GM12874 (cell line): ENCODE measurements around the gene BLVRB.

Experiments
- TF ChIP-seq, protein P1 (sequence below): IDR thresholded peaks from 2 replicates; pipeline ENCODE4 v1.5.1; 2011; ENCODE audit warnings: low read depth, mild to moderate bottlenecking, control low read depth, low read length, moderate library complexity; ENCODE audit not compliant: insufficient read depth

Gene BLVRB

DNA sequence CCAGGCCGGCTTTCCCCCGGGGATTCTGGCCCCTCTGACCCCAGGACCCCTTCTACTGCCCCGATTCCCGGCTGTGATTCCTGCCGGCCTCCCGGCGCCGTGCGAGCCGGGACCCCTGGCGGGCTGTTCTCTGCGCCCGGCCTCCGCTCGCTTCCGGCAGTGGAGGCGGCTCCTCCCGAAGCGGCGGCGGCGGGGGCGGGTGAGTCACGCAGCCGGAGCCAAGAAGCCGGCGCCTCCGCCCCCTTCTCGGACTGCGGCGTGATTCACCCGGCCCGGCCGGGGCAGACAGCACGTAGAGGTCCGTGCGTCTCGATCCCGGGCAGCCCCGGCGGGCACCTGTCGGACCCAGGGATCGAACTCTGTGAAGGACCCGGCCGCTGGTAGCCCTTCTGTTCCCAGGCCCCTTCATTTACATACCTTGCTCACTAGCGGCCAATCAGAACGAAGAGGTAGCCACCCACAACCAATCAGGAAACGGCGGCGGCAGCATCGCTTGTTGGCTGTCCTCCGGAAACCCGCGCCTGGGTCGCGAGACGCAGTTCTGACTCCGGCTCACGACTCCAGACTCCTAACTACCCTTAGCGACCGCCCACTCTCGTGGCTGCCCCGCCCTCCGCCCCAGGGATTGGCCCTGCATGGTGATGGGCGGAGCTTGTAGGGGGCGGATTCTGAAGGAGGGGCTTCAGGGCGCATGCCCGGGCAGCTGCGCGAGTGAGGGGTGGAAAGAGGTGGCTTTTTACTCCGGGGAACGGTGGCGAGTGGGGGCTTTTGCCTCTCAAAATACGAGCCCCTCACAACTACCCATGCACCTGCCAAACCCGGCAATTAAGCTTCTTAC lies 39.9 kb downstream of the BLVRB start, which contains the start of gene SERTAD1:
Gene SERTAD1 (minus strand): TSS at position 543 of the 838 bp plus-strand sequence. CDS start 2,446 bp downstream, outside the sequence.
- TF ChIP-seq, protein P1, sequence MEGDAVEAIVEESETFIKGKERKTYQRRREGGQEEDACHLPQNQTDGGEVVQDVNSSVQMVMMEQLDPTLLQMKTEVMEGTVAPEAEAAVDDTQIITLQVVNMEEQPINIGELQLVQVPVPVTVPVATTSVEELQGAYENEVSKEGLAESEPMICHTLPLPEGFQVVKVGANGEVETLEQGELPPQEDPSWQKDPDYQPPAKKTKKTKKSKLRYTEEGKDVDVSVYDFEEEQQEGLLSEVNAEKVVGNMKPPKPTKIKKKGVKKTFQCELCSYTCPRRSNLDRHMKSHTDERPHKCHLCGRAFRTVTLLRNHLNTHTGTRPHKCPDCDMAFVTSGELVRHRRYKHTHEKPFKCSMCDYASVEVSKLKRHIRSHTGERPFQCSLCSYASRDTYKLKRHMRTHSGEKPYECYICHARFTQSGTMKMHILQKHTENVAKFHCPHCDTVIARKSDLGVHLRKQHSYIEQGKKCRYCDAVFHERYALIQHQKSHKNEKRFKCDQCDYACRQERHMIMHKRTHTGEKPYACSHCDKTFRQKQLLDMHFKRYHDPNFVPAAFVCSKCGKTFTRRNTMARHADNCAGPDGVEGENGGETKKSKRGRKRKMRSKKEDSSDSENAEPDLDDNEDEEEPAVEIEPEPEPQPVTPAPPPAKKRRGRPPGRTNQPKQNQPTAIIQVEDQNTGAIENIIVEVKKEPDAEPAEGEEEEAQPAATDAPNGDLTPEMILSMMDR, result peak; percentile 82

DNA sequence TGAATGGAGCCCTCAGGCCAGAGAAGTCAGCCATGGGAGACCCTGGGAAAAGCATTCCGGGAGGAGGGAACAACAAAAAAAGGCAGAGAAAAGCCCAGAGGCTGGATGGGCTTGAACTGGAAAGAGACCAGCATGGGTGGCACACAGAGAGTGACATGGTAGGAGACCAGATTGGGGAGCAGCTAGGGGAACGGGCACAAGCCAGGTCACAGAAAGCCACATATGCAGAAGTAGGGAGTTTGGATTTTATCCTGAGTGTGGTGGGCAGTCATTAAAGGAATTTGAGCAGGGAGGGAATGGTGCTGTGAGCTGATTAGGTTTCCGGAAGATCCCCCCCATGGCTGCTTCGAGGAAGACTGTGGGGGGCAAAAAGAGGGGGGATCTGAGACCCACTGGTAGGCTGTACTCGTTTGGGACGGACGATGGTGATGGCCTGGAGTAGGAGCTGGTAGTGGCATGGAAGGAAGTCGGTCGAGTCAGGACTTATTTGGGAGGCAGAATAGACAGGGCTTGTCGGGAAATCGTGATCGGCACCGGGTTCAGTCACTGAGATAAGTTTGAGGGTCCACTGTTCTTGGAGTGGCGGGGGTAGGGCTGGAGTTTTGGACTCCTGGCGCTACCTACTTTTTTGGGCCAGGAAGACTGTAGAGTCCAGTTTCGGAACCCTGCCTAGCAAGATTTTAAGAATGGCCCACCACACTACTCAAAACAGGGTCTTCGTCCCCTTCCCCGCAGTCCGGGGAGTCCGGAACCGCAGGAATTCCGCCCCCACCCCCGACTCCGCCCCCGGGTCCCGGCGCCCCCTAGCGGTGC lies 40.7 kb downstream of the BLVRB start:
- TF ChIP-seq, protein P1, result no peak

DNA sequence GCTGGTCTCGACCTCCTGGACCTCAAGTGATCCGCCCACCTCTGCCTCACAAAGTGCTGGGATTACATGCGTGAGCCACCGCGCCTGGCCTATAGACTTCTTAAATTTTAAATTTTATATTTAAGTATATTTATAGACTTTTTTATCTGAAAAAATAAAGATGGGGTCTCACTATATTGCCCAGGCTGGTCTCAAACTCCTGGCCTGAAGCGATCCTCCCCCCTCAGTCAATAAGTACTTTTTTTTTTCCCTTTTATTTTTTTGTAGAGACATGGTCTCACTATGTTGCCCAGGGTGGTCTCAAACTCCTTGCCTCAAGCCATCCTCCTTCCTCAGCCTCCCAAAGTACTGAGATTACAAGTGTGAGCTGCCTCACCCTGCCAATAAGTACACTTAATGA lies 41.6 kb downstream of the BLVRB start:
- TF ChIP-seq, protein P1, result no peak

DNA sequence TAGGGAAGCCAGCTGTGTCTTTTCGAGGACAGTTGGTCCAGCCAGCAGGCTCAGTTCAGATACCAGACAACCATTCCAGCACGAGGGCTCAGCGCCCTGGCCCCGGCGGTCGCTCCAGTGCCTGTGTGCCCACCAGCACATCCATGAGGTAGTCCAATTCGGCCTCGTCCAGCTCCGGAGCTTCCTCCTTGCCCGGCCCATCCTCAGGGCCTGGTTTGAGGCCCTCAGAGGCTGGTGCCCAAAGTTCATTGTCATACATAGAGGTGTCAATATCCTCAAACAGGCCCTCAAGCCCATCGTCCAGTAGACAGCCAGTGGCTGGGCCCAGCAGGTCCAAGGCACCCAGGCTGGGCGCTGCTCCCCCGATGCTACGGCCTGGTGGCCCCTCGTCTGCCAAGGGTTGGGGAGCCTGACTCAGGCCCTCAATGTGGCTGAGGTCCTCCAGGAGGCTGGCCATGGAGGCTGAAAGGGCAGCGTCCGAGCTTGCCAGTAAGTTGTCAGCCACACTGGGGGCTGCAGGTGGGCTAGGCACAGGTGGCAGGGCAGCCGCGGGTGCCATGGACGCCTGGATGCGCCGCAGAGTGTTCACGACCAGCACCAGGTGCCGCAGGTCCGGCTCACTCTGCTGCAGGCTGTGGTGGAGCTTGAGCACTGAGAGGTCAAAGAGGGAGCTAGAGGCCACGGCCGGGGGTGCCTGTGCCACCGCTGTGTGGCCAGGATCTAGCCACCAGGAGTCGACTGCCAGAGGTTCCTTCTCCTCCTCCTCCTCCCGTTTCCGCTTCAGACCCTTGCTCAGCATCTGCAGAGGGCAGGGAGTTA lies 42.6 kb downstream of the BLVRB start:
- TF ChIP-seq, protein P1, result no peak

DNA sequence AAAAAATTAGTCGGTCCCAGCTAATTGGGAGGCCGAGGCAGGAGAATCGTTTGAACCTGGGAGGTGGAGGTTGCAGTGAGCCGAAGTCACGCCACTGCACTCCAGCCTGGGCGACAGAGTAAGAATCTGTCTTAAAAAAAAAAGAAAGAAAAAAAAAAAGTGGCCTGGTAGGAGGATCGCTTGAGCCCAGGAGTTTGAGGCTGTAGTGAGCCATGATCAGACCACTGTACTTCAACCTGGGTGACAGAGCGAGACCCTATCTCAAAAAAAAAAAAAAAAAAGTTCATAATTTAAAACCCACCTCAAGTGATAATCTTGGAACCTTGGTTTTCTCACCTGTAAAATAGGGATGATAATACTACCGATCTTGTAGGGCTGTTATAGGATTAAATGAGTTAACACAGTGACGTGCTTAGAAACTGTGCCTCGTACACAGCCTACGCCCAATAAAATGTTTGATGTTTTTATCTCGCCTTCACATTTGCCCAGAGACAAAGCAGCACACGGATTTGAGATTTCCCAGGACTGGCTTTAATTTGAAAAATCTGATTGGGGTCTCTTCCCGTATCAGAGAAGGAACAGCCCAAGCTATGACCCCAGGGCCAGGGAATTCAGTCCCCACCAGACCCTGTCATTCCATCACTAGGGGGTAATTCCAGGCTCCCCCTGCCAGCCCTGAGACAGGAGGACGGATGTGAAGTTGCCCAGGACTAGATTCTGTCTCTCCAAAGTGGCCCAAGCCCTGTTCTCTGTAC lies 43.4 kb downstream of the BLVRB start:
- TF ChIP-seq, protein P1, result no peak

DNA sequence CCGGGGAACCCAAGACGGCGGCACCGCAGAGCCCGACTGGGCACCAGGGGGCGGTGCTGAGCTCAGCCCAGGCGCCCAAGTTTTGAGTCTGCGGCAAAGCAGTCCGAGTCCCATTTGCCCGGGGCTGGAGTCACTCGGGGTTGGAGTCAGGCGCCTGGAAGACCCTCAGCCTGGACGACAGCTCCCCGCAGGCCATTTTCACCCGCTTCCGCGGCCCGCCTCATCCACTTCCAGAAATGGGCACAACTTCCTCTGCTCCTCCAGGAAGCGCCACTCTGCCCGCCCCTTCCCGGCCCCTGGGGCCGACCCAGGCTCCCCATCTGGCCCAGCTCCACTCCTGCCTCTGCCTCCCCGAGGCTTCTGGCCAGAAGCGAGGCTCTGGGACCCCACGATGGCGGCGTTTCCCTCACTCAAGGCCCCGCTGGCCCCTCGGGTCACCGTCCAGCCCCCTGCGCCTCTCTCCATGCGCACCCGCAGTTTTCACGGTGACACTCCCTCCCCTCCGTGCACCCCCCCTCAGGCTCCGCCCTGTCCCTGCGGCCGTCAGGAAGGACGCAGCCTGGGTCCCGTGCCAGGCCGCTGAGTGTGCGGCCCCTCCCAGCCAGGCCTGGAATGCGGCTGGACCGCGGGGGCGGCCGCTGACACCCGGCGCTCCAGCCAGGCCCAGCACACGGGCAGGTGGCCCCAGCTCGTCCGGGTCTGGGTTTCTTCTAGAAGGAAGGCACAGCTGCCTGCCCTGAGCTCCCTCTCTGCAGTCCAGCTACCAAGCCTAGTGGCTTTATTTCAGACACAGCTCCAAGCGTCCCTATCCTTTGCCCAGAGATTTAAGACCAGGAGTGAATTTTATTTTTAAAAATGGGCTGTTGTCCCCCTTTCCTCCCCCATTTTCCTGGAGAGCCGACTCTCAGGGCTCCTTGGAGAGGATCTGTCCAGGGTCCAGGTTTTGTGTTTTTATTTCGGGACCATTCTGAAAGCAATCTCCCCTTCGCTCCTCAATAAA lies 44.5 kb downstream of the BLVRB start:
- TF ChIP-seq, protein P1, result peak; percentile 99
